ENCODE measurements around the gene ANP32E. TPM values are rescaled to one million over a fixed set of nuclear protein-coding genes. Genes with fewer than 3 reads are reported as not detected.

Gene ANP32E
- 111 TPM for polyA plus RNA-seq (2013, experiment 1 of 2)
- polyA plus RNA-seq (2013, experiment 2 of 2) = 116 TPM

GRCh38 chr1:150235852-150236613 lies at the start of gene ANP32E:
Gene ANP32E (minus strand): TSS chr1:150236112. CDS start chr1:150235786, 326 bp downstream.
- DNase-seq = peak; percentile 100
- peak within 1 kb of the TSS; percentile 99 for H3K9ac ChIP-seq (ENCODE audit: low read length)
- peak within 1 kb of the TSS; percentile 80 for H3K23ac ChIP-seq (ENCODE audit: low read length)
- H3K4me3 ChIP-seq (ENCODE audit: low read length) = peak within 1 kb of the TSS; percentile 99
- H3K4me1 ChIP-seq (ENCODE audit: control insufficient read depth, low read depth, low read length) = peaks cover 4% of the 10 kb centered on the region
- H3K4me2 ChIP-seq (ENCODE audit: low read length) = peak within 1 kb of the TSS; percentile 75
- H3K27me3 ChIP-seq (ENCODE audit: insufficient read depth, low read length, poor library complexity) = no peaks in the 10 kb centered on the region
- peak within 1 kb of the TSS; percentile 47 for H4K5ac ChIP-seq (ENCODE audit: low read length)
- H3K27ac ChIP-seq (ENCODE audit: low read depth, low read length) = peak within 1 kb of the TSS; percentile 84
- H3K79me1 ChIP-seq (ENCODE audit: low read length) = peaks cover 3% of the 10 kb centered on the region
- H3K36me3 ChIP-seq (ENCODE audit: control insufficient read depth, insufficient read depth, low read length) = peaks cover 2% of the 10 kb centered on the region
- H3K79me2 ChIP-seq (ENCODE audit: control insufficient read depth, insufficient read depth, low read length) = peaks cover 41% of the 10 kb centered on the region
- WGBS (ENCODE audit: extremely low coverage, insufficient coverage, low lambda C conversion rate) = no CpG with 5 or more reads among the region's 33 CpGs
- H3K56ac ChIP-seq (ENCODE audit: low read length) = peak within 1 kb of the TSS; percentile 99
- H3K18ac ChIP-seq (ENCODE audit: low read length) = peak within 1 kb of the TSS; percentile 93
- peak within 1 kb of the TSS; percentile 81 for H2BK5ac ChIP-seq (ENCODE audit: low read length)
- peak within 1 kb of the TSS; percentile 44 for H4K8ac ChIP-seq (ENCODE audit: low read depth, low read length)
- H2BK15ac ChIP-seq (replicated peaks; ENCODE audit: low read depth) = no peak within 1 kb of the TSS
- H2BK120ac ChIP-seq (ENCODE audit: low read depth, low read length) = peak within 1 kb of the TSS; percentile 65
- H2AK5ac ChIP-seq (ENCODE audit: low read length) = peak within 1 kb of the TSS; percentile 91
- H3K4ac ChIP-seq (ENCODE audit: low read depth, low read length) = peak within 1 kb of the TSS; percentile 96

DNA sequence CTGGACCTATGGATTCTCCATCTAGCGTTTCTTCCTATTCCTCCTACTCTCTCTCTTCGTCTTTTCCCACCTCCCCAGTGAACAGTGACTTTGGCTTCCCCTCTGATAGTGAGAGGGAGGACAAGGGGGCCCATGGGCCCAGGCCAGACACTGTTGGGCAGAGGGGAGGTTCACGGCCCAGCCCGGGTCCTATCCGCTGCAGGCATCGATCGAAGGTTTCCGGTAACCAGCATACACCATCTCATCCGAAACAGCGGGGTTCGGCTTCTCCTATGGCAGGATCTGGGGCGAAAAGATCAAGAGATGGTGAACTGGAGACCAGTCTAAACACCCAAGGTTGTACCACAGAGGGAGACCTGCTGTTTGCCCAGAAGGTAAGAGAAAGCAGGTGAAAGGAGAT lies 47.3 kb upstream of the ANP32E start:
- H2AK5ac ChIP-seq (ENCODE audit: low read length) = no peak overlapping the region
- no CpG with 5 or more reads among the region's 12 CpGs for WGBS (ENCODE audit: extremely low coverage, insufficient coverage, low lambda C conversion rate)

GRCh38 chr1:150282558-150282958 lies 46.6 kb upstream of the ANP32E start:
- no peaks in the 10 kb centered on the region for H3K79me1 ChIP-seq (ENCODE audit: low read length)
- H3K23ac ChIP-seq (ENCODE audit: low read length) = no peak overlapping the region
- H2BK15ac ChIP-seq (replicated peaks; ENCODE audit: low read depth) = no peak overlapping the region
- no peak overlapping the region for H2AK5ac ChIP-seq (ENCODE audit: low read length)
- peak overlapping the region; percentile 77 for H3K4me2 ChIP-seq (ENCODE audit: low read length)
- H4K5ac ChIP-seq (ENCODE audit: low read length) = no peak overlapping the region
- H3K4me1 ChIP-seq (ENCODE audit: control insufficient read depth, low read depth, low read length) = peaks cover 4% of the 10 kb centered on the region
- peak overlapping the region; percentile 85 for H3K56ac ChIP-seq (ENCODE audit: low read length)
- H3K4me3 ChIP-seq (ENCODE audit: low read length) = peak overlapping the region; percentile 31
- H3K27ac ChIP-seq (ENCODE audit: low read depth, low read length) = no peak overlapping the region
- no peak overlapping the region for H2BK5ac ChIP-seq (ENCODE audit: low read length)
- DNase-seq = no peak
- H3K4ac ChIP-seq (ENCODE audit: low read depth, low read length) = no peak overlapping the region
- peak overlapping the region; percentile 53 for H3K9ac ChIP-seq (ENCODE audit: low read length)
- no peak overlapping the region for H4K8ac ChIP-seq (ENCODE audit: low read depth, low read length)
- no CpG with 5 or more reads among the region's 21 CpGs for WGBS (ENCODE audit: extremely low coverage, insufficient coverage, low lambda C conversion rate)
- no peak overlapping the region for H3K18ac ChIP-seq (ENCODE audit: low read length)
- H3K27me3 ChIP-seq (ENCODE audit: insufficient read depth, low read length, poor library complexity) = peaks cover 3% of the 10 kb centered on the region
- H3K36me3 ChIP-seq (ENCODE audit: control insufficient read depth, insufficient read depth, low read length) = no peaks in the 10 kb centered on the region
- H3K79me2 ChIP-seq (ENCODE audit: control insufficient read depth, insufficient read depth, low read length) = no peaks in the 10 kb centered on the region
- no peak overlapping the region for H2BK120ac ChIP-seq (ENCODE audit: low read depth, low read length)

More for the DNA sequence above, 47.3 kb upstream of the ANP32E start:
- no peaks in the 10 kb centered on the region for H3K36me3 ChIP-seq (ENCODE audit: control insufficient read depth, insufficient read depth, low read length)
- H3K23ac ChIP-seq (ENCODE audit: low read length) = no peak overlapping the region
- no peak overlapping the region for H3K9ac ChIP-seq (ENCODE audit: low read length)
- H3K56ac ChIP-seq (ENCODE audit: low read length) = no peak overlapping the region
- no peak overlapping the region for H3K27ac ChIP-seq (ENCODE audit: low read depth, low read length)
- H3K27me3 ChIP-seq (ENCODE audit: insufficient read depth, low read length, poor library complexity) = peaks cover 3% of the 10 kb centered on the region
- no peak for DNase-seq
- no peak overlapping the region for H4K8ac ChIP-seq (ENCODE audit: low read depth, low read length)
- H3K4me1 ChIP-seq (ENCODE audit: control insufficient read depth, low read depth, low read length) = peaks cover 4% of the 10 kb centered on the region
- no peak overlapping the region for H3K4me2 ChIP-seq (ENCODE audit: low read length)
- H3K4ac ChIP-seq (ENCODE audit: low read depth, low read length) = no peak overlapping the region
- no peak overlapping the region for H2BK5ac ChIP-seq (ENCODE audit: low read length)
- H3K79me1 ChIP-seq (ENCODE audit: low read length) = no peaks in the 10 kb centered on the region
- H2BK15ac ChIP-seq (replicated peaks; ENCODE audit: low read depth) = no peak overlapping the region
- no peak overlapping the region for H2BK120ac ChIP-seq (ENCODE audit: low read depth, low read length)
- no peak overlapping the region for H3K4me3 ChIP-seq (ENCODE audit: low read length)
- H3K79me2 ChIP-seq (ENCODE audit: control insufficient read depth, insufficient read depth, low read length) = no peaks in the 10 kb centered on the region
- no peak overlapping the region for H4K5ac ChIP-seq (ENCODE audit: low read length)
- H3K18ac ChIP-seq (ENCODE audit: low read length) = no peak overlapping the region

- Histone ChIP-seq H2BK120ac (ENCODE audit: low read depth, low read length) (no peak within 1 kb of the TSS), H4K5ac (ENCODE audit: low read length) (no peak within 1 kb of the TSS), H3K56ac (ENCODE audit: low read length) (peak within 1 kb of the TSS; percentile 85), H3K79me1 (ENCODE audit: low read length) (no peaks in the 10 kb centered on the region), H2AK5ac (ENCODE audit: low read length) (no peak within 1 kb of the TSS), H3K27me3 (ENCODE audit: insufficient read depth, low read length, poor library complexity) (peaks cover 3% of the 10 kb centered on the region), H3K9ac (ENCODE audit: low read length) (peak within 1 kb of the TSS; percentile 53), H3K4me1 (ENCODE audit: control insufficient read depth, low read depth, low read length) (peaks cover 4% of the 10 kb centered on the region), H3K23ac (ENCODE audit: low read length) (no peak within 1 kb of the TSS), H3K4ac (ENCODE audit: low read depth, low read length) (no peak within 1 kb of the TSS), H3K79me2 (ENCODE audit: control insufficient read depth, insufficient read depth, low read length) (no peaks in the 10 kb centered on the region), H4K8ac (ENCODE audit: low read depth, low read length) (no peak within 1 kb of the TSS), H3K36me3 (ENCODE audit: control insufficient read depth, insufficient read depth, low read length) (no peaks in the 10 kb centered on the region), H2BK5ac (ENCODE audit: low read length) (no peak within 1 kb of the TSS), H3K4me3 (ENCODE audit: low read length) (peak within 1 kb of the TSS; percentile 31), H3K4me2 (ENCODE audit: low read length) (peak within 1 kb of the TSS; percentile 77), H3K27ac (ENCODE audit: low read depth, low read length) (no peak within 1 kb of the TSS), H2BK15ac (replicated peaks; ENCODE audit: low read depth) (no peak within 1 kb of the TSS), H3K18ac (ENCODE audit: low read length) (peak within 1 kb of the TSS; percentile 63)
- WGBS (ENCODE audit: extremely low coverage, insufficient coverage, low lambda C conversion rate) = no CpG with 5 or more reads among the region's 46 CpGs
- peak; percentile 99 for DNase-seq
Measured at GRCh38 chr1:150281758-150282557, 46.0 kb upstream of the ANP32E start, which contains the start of gene CIART. Gene CIART (plus strand): TSS chr1:150282554. CDS start chr1:150283268, 714 bp downstream.

DNA sequence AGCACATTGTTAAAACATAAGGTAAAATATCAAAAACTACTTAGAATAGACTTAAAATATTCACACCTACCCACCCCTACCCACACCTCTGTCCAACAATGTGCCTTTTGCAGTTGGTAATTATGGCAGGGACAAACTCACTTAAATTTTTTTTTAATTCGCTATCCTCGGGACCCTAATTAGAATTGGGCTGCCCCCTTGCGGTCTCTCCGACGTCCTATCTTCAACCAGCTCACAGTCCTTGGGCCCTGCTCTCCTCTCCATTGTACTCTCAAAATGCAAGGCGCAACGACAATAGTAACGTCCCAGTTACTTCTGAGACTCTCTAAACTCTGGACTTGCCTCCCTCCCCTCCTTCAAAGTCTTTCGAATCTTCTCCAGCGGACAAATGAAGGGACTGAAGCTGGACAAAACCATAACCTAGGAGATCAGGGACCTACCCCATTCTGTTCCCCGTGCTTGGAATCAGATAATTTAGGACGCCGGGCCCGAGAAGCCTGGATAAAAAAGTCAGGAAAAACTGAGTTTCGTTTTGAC lies 45.4 kb upstream of the ANP32E start:
- Histone ChIP-seq H3K9ac (ENCODE audit: low read length) (peak overlapping the region; percentile 39), H3K23ac (ENCODE audit: low read length) (no peak overlapping the region), H3K27me3 (ENCODE audit: insufficient read depth, low read length, poor library complexity) (peaks cover 3% of the 10 kb centered on the region), H2BK5ac (ENCODE audit: low read length) (no peak overlapping the region), H3K4me1 (ENCODE audit: control insufficient read depth, low read depth, low read length) (peaks cover 4% of the 10 kb centered on the region), H3K36me3 (ENCODE audit: control insufficient read depth, insufficient read depth, low read length) (no peaks in the 10 kb centered on the region), H2AK5ac (ENCODE audit: low read length) (no peak overlapping the region), H4K5ac (ENCODE audit: low read length) (no peak overlapping the region), H4K8ac (ENCODE audit: low read depth, low read length) (no peak overlapping the region), H3K27ac (ENCODE audit: low read depth, low read length) (no peak overlapping the region), H2BK120ac (ENCODE audit: low read depth, low read length) (no peak overlapping the region), H3K79me1 (ENCODE audit: low read length) (no peaks in the 10 kb centered on the region), H3K4ac (ENCODE audit: low read depth, low read length) (no peak overlapping the region), H3K18ac (ENCODE audit: low read length) (peak overlapping the region; percentile 63), H3K56ac (ENCODE audit: low read length) (peak overlapping the region; percentile 53), H2BK15ac (replicated peaks; ENCODE audit: low read depth) (no peak overlapping the region), H3K4me3 (ENCODE audit: low read length) (peak overlapping the region; percentile 28), H3K4me2 (ENCODE audit: low read length) (peak overlapping the region; percentile 27), H3K79me2 (ENCODE audit: control insufficient read depth, insufficient read depth, low read length) (no peaks in the 10 kb centered on the region)
- peak; percentile 86 for DNase-seq
- WGBS (ENCODE audit: extremely low coverage, insufficient coverage, low lambda C conversion rate) = no CpG with 5 or more reads among the region's 15 CpGs

Measured in mesendoderm (in vitro differentiated cells).